ENCODE results near the gene WWOX.

WWOX gene

GRCh38 chr16:79204486-79204885 lies 1105.0 kb downstream of the WWOX start:
- no peak for TF ChIP-seq CTCF (IDR thresholded peaks at IDR 0.05; ENCODE audit: control insufficient read depth, insufficient read depth, low read depth, low read length, missing control alignments)
- H3K4me3 ChIP-seq (ENCODE audit: control insufficient read depth, low read depth, low read length): no peak overlapping the region

GRCh38 chr16:79206889-79207288 lies 1107.4 kb downstream of the WWOX start:
- DNase-seq (ENCODE audit: low read depth): no peak
- no peak for TF ChIP-seq CTCF (IDR thresholded peaks at IDR 0.05; ENCODE audit: control insufficient read depth, insufficient read depth, low read depth, low read length, missing control alignments)
- H3K4me3 ChIP-seq (ENCODE audit: control insufficient read depth, low read depth, low read length): no peak overlapping the region

More at GRCh38 chr16:79204486-79204885, 1105.0 kb downstream of the WWOX start:
- no peak for DNase-seq (ENCODE audit: low read depth)

GRCh38 chr16:79209308-79209707 lies 1109.9 kb downstream of the WWOX start:
- no peak for DNase-seq (ENCODE audit: low read depth)
- no peak for TF ChIP-seq CTCF (IDR thresholded peaks at IDR 0.05; ENCODE audit: control insufficient read depth, insufficient read depth, low read depth, low read length, missing control alignments)
- H3K4me3 ChIP-seq (ENCODE audit: control insufficient read depth, low read depth, low read length): no peak overlapping the region

DNA sequence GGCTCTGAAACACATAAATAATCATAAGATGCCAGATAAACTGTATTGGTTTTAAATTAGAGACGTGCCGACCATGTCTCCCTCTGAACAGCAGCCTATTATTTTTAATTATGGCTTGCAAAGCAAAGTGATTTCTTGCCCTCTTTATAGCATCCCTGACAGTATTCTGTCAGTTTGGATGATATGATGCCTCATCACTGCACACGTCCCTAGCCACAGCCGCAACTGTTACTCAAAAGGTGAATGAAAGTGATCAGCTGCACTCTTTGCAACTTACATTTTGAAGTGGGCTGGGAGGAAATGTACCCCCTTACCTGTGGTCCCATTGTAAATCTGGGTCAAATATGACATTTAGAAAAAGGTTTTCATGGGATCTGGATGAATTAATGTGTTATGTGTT lies 1111.2 kb downstream of the WWOX start:
- no peak overlapping the region for H3K4me3 ChIP-seq (ENCODE audit: control insufficient read depth, low read depth, low read length)
- no peak for DNase-seq (ENCODE audit: low read depth)
- no peak for TF ChIP-seq CTCF (IDR thresholded peaks at IDR 0.05; ENCODE audit: control insufficient read depth, insufficient read depth, low read depth, low read length, missing control alignments)

- no peak for TF ChIP-seq CTCF (IDR thresholded peaks at IDR 0.05; ENCODE audit: control insufficient read depth, insufficient read depth, low read depth, low read length, missing control alignments)
- DNase-seq (ENCODE audit: low read depth): no peak
- no peak overlapping the region for H3K4me3 ChIP-seq (ENCODE audit: control insufficient read depth, low read depth, low read length)
These were observed 1112.1 kb downstream of the WWOX start for GRCh38 chr16:79211586-79211985.

- no peak for TF ChIP-seq CTCF (IDR thresholded peaks at IDR 0.05; ENCODE audit: control insufficient read depth, insufficient read depth, low read depth, low read length, missing control alignments)
- no peak for DNase-seq (ENCODE audit: low read depth)
- no peak overlapping the region for H3K4me3 ChIP-seq (ENCODE audit: control insufficient read depth, low read depth, low read length)
These were observed 1112.8 kb downstream of the WWOX start for GRCh38 chr16:79212114-79212791.
